ENCODE measurements around the gene SLC44A3.
A peak's percentile ranks its signal among the peaks of the same experiment; 100 is the strongest.

SLC44A3 gene

DNA sequence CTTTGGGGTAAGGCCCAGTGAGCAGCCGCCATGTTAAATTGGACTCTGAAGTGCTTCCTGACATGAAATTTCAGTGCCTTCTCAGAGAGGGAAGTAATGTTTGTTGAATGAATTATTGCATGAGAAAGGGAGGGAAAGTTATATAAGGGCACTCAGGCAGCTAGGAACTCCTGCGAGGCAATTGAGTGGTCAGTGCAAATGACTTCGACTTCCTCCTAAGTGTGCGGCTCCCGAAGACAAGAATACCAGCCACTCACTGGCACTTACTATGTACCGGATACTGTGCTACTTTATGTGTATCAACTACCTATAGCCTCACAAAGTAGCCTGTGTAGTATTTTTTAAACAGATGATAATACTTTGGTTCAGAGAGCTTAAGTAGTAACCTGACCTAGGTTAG lies 54.3 kb downstream of the SLC44A3 start:
- no peak for DNase-seq

DNA sequence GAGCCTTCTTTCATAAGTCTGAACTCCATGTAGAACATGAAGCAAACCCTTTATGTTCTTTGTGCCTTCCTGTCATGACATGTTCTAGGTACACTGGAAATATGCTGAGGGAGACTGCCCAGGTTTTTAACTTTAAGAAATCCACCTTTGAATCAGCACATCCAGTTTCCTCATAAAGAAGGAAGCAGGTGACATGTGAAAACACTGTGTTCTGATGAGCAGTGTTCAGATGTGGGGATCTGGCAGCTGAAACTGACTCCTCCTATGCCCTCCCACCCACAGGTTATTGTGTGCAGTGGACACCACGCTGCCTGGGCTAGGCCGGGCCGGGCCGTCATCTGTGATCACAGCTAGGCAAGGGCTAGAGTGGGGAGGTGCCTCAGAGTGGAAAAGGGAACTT lies 55.6 kb downstream of the SLC44A3 start:
- no peak for DNase-seq

DNA sequence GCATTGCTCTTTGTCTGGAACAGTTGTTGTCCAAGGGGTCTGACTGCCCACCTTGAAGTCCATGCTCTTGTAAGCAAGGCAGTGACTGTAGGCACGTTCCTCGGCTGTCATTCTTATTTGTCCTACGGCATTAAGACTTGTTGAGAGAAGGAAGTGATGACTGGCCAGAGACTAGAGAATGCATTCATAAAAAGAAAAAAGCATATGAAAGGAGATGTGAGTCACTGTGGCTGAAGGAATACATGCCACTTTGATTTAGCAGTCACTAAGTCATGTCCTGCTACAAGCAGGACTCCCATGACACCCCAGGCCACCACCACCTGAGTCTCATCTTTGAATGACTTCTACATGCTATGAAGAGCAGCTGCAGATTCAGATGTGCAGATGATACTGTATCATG lies 56.2 kb downstream of the SLC44A3 start:
- no peak for DNase-seq

DNA sequence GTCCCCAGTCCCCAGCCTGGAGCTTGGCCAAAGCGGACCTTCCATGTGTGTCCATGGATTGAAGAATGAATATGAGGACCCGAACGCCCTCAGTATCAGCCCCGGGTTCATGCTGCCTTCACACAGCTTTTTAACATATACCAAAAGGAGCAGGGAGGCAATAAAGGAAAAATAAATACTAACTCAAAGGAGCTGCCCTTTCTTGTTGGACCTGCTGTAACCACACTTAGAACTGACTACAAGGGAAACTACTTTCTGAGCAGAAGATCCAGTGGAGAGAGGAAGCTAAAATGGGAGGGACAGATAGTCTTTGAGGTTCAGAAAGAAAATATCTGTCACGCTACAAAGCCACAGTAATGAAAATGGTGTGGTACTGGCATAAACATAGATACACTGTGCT lies 58.2 kb downstream of the SLC44A3 start:
- DNase-seq: no peak

DNA sequence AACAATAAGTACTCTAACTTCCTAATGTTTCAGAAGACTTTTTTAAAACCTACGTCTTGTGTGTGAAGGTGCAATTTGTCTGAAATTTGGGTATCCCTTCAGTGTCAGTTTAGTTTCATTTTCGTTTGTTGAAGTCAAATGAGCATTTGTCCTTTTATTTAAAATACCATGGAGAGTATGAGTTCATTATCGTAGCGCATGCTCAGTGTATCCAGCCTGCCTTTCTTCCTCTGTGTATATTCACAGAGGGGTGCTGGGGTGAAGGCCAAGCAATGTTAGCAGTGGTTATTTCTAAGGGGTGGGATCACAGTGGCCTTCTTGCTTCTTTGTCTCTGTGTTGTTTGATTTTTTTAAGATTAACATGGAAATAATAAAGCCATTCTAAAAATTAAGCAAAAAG lies 63.5 kb downstream of the SLC44A3 start:
- no peak for DNase-seq

DNA sequence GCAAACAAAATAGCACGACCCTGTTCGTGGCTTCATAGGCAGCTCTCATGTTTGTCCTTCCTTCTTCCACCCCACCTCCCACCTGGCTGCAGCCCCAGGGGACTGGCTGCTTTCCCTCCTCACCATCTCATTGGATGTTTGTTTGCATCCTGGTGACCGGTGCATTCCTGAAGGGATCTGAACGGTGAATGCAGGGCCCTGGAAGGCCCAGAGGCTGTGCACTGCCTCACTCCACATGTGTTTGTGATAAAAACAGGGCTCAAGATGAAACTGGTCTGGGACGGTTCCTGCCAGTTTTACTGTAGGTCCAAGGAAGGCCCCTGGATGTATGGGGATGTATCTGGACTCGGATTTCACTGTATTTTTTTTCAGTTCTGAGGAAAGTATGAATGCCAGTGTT lies 63.9 kb downstream of the SLC44A3 start:
- DNase-seq: peak; percentile 59

DNA sequence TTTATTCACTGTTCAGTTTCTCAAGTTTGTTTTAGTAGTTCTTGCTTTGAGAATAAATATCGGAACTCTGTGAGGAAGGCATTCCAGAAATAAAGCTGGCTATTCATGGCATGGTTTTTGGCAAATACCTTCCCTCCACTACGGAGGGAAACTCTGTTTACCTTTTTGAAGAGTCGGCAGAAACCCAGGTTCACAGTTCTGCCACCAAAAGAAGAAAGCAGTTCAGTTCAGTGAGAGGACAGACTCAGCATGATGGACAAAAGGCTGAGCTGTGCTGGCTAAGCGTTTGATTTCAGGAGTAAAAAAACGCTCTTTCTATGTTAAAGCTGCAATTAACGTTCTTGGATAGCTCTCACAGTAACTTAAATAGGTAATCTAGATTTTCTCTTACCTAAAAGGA lies 64.3 kb downstream of the SLC44A3 start:
- no peak for DNase-seq

DNA sequence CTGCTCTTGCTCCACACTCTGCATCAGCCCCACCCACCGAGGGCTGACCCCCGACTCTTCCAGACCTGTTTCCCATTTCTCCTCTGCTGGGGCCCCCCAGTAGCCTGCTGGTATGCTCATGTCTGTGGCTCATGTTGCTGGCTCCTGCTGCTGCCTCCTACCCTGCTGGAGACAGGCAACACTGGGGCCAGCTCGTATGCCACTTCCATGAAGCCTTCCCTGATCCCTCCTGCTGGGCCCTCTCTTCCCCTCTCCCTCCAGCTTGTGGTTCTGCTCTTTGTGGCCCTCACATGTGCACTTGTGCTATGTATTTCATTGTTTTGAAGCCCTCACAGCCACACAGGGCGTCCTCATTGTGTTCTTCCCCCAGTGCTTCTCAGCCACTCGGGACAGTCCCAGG lies 66.2 kb downstream of the SLC44A3 start:
- DNase-seq: no peak

DNA sequence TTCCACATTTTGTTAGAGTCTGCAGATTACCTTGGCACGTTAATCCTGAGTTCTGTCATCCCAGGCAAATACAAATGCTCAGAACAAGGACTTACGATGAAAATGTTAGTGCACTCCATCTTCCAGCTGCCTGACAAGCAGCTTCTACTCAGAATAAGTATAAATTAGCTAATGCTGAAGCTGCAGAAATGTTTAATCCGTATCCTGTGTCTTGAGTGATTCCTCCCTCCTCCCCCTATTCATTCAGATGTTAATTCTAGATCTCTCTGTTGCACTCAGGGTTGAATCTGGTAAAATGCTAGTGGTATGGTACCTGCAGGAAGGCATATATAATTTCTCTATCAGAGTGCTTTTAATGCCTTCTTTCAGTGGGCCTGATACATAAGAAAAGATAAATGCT lies 66.9 kb downstream of the SLC44A3 start:
- DNase-seq: no peak

DNA sequence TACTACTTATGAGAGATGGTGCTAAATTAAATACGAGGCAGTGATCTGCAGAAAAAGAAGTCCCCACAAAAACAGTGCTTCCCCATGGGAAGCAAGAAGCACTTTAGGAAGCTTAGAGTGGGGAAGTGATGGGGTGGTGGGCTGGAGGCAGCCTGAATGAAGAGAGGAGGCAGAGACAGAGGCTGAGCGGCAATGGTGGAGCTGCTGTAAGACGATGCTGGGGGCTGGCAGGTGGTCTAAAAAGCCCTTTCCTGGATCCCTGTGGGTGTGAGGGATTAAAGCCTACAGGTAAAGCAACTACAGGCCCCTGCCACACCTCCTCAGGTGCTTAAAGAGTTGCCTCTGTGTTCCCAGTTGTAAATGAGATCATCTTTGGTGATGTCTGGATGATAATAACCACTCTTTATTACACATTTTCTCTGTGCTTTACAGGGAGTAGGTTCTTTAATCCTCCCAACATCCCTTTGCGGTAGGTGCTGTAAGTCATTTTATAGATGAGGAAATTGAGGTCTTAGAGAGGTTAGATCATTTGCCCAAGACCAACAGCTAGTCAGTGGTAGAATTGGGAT lies 67.5 kb downstream of the SLC44A3 start:
- no peak for DNase-seq

DNA sequence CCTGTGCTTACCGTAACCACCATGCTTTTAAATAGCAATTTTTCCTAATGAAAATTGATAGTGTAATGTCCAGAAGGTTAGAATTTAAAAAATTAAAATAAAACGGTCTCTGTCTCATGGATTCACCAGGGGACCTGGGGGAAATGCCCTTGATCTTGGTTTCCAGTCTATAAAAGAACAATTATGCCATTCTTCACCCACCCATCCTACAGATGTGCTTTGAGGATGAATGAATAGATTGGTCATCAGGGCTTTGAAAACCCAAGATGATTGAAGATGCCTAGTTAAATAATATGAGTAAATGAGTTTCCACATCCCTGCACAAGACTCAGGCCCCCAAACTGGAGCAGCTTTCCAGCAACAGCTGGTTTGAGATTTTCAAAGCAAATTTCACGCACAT lies 68.0 kb downstream of the SLC44A3 start:
- no peak for DNase-seq

DNA sequence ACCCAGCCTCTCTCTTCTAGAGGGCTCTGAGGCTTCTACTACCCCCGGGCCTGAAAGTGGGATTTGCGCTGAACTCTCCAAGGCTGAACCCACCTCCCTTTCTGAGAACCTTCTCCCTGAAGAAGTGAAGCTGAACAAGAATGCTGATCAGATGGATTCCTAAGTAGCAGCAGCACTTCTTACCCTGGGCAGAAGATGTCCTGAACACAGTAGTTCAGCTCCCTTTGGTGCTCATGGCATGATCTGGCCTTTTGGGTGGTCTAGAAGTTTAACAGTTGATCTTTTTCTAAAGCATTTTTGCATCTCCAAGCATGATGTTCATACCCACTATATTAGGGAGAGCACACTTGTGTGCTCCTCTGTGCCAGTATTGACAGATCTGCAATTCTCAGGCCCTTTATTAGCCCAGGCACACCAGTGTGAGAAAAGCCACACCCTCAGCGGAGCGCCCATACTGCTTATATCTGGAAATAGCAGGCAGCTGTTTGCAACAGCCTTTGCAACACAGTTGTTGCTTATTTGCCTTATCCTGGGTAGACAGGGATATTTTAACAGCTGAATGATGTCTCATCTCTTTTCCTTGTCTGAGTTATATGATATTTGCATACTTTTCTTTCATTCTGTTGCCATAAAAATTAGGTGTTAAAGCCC lies 72.6 kb downstream of the SLC44A3 start:
- DNase-seq: no peak

DNA sequence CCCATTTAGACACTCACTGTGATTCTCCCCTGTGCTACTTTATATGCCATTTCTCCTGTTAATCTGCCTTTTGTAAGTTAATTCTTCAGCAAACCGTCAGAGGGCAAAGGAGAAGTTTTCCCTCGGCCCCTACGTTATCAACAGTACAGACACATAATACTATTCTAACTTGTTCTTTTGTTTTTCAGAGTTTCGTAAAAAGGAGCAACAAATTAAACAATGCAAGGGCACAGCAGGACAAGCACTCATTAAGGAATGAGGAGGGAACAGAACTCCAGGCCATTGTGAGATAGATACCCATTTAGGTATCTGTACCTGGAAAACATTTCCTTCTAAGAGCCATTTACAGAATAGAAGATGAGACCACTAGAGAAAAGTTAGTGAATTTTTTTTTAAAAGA lies 74.5 kb downstream of the SLC44A3 start:
- DNase-seq: no peak

DNA sequence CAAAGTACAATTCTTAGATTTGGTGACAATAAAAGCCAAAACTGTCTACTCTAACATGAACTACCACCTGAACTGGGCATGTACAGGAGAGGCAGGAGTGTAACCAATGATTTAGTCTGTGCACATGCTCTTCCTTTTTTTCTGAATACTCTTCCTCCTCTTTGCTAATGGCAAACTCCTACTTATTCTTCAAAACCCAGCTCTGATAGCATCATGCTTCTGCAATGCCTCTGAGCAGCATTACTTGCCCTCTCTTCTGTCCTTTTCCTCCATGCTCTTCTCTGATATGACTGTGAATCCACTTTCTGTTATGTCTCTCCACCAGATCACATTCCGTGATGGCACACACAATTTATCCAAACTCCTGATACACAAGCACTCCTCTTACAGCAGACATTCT lies 75.4 kb downstream of the SLC44A3 start:
- DNase-seq: no peak

DNA sequence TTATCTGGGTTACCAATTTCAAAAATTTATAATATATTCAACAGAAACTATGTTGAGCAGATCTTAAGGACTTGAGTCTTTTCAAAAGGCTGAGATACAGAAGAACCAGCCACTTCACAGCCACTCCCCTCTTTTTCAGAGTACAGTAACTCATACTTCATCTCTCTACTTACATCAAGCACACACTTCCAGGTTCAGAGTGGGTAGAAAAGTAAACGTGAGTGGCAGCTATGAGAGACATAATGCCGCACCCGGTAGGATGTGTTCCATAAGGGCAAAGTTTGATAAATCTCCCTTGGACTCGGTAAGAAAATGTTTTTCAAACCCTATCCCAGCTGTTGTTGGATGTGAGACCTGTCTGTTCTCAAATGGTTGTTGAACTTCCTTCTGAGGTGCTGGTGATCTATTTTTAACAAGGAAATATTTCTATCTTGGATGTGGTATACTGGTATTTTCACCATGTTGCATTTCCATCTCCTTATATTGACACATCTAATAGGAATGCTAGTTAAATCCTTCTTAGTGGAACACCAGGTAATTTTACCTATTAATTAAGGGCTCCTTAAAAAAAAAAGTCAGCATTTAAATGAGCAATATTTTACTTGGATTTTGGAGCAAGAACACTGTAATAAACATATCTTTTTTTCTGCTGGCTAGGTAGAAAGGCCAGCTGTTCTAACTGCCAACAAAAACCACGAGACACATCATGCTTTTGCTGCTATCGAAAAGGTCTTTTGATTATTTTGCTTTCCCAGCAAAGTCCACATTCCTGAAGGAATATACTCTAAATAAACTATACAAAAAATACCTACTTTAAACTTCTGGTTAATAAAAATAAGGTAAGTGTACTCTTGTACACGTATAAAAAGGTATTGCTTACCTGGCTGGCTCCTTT lies 78.6 kb downstream of the SLC44A3 start:
- DNase-seq: no peak

DNA sequence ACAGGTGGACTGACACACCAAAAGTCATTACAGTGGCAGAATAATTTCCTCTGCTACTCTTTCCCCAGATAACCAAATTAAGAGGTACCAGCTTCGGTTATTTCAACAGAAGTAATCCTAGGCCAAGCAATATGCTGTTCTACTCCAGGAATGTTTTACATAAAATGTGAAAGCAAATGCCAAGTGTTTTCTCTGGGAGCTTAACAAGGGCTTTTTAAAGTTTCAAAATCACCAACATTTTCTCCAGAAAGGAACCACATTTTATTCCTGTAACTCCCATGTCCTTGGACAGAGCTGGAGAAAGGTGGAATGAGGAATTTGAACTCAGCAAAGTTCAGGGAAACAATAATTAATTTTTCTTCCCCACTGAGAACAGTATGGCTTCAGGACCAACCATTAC lies 79.6 kb downstream of the SLC44A3 start:
- DNase-seq: no peak

DNA sequence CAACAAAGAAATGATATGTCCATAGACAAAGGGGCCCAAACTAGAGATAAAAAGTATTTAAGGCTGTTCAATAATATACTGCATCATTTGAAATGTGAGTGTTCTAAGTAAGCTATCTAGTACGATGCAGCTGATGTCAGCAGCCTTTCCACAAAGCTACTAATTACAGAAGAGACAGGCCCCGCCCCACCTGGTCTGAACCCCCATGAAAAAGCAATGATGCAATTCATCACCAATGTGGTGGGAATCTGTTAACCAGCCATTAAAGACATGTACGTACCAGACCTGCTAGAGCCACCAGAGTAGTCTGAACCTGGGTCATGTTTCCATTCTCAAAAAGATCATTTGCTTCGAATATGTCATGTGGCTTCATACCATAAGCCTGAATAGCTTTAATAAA lies 81.7 kb downstream of the SLC44A3 start:
- no peak for DNase-seq

DNA sequence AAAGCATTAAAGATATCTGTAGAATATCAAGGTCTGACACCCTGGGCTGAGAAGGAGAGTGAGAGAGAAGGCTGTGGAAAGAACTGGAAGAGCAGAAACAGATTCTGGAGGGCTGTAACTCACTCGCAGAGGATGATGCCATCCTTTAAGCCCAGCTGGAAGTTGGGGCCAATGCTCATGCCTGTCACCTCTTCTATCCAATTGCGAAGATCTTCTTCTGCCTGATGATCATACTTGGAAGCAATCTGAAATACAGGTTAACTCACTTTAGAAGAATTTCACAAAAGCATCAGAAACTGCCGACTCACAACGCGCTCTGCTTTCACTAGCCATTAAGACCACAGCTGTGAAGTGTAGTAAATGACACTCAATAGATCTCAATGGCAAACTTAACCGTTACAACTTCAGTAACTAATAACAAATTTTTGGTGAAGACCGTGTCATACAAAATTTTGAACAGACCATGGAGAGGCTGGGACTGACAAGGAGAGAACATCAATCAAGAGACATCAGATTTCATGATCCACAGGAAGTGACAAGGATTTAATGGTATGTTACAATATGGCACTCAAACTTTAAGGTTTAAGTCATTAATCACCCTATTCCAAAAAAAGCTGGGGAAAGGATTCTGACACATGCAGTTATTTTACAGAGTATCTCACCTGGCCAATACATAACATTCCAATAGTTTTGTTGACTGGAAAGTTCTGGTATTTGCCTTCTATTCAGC lies 83.3 kb downstream of the SLC44A3 start:
- no peak for DNase-seq

DNA sequence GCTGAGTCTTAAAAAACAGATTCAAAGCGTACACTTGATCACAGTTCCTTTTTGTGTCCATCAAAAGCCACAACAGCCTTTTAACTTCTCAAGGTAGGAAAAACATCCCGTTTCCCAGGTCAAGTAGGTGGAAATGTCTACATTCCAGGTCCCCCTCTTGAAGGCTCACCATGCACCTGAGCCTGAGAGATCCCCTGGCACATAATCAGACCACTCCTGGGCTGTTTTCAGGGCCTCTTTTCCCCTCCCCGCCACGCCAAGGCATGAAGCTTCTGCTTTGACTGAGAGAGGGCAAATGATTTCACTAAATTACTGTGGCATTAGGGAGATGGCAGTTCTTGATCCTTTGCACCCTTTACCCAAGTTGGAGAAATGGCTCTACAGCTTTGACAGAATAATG lies 85.0 kb downstream of the SLC44A3 start:
- DNase-seq: no peak

DNA sequence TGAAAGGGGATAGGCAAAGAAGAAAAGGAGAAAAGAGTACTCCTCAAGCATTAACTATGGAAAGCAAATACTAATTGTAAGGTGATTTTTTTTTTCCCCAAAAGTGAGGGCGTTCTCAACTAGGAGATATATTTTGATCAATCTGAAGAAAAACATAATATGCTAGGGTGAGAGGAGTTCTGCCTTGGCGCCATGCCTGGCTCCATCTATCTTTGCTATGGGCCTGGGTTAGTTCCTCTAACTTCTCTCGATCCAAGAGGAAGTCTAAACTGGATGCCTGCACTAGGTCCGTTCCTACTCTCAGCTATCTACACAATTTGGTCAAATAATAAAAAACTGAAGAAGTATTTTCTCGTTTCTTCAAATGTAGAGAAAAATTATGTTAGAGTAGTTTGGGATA lies 86.2 kb downstream of the SLC44A3 start:
- no peak for DNase-seq

DNA sequence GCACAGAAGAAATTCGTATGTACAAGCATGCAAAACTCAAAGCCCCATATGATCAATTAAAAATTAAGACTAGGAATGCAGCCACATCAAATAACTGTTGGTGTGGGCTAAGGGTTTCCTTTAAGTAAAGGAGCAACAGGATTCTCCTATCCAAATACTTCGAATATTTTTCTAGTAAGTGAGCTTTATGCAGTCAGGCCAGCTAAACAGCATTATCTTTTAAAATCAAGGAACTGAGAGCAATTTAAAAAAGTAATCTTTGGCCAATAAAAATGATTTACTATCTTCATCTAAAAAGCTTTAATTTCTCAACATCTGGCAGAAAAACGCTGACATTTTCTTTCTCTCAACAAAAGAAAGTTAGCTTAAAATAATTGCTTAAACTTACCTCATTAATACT lies 87.0 kb downstream of the SLC44A3 start:
- no peak for DNase-seq

DNA sequence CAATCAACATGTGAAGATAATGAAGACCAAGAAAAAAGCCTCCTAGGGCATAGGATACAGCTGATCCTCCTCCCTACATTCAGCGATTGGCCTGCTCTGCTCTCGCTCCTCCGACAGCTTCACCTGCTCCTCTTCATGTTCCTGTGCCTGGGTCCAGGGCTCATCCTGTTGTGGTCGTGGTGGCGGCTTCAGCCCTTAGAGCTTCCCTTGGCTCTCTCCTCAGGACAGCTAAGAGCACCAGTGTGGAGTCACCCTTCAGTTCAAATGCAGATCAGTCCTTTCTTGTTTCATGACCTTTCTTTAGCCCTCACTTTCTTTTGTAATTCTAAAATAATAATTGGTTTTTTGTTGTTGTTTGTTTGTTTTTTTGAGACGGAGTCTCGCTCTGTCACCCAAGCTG lies 88.0 kb downstream of the SLC44A3 start:
- no peak for DNase-seq

DNA sequence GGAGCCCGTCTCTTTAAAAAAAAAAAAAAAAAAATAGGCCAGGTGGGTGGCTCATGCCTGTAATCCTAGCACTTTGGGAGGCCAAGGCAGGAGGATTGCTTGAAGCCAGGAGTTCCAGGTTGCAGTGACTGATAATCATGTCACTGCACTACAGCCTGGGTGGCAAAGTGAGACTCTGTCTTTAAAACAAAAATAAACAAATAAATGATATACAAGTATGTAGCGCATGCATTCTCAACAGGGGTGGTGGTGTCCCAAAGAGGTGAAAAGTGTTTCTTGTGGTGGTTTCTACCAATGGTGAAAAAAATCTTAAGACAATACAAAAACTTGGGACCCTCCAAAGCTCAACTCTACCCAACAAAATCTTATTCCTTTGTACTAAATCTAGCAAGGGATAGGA lies 88.8 kb downstream of the SLC44A3 start:
- no peak for DNase-seq

DNA sequence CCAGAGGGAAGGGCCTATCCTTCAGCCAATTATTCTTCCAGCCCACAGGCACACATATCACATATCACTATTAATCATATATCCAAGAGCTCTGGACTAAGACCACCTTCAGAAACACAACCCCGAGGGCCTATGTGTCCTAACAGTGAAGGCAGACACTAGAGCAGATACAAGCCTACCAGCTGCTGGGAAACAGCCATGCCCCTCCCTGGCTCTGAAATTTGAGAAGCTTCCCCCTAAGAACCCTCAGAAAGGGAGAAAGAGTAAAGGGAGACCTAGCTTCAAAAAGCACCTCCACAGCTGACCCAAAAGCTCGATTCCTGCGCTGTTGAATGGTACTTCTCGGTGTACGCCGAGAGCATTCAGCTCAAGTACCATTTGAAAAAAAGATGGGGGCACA lies 89.3 kb downstream of the SLC44A3 start:
- DNase-seq: no peak

Data from amniotic stem cell (primary cell).